Panc1 (cell line): ENCODE results near the gene PCDHA10. TPM values are rescaled to one million over a fixed set of nuclear protein-coding genes. Genes with fewer than 3 reads are reported as not detected.

Experiments used
- ATAC-seq: fragments of 200-7000 bp; cut with Tn5 transposase; 2 replicates; pipeline ENCODE4 v1.9.1; 2020; ENCODE audit warnings: mild to moderate bottlenecking, moderate library complexity
- BruUV-seq: library from RNA; stranded (reverse); fragments of 400-500 nt; replicated peaks from 2 replicates; lab custom pipeline; 2021; lab: Mats Ljungman, UMichigan
- CTCF ChIA-PET: fragments of 300-600 bp; sonication (Branson Sonifier 250); formaldehyde crosslinking; loops from one replicate; lab custom pipeline; 2022; ENCODE audit warnings: antibody characterized with exemption; lab: Charles Lee
- POLR2A ChIA-PET: fragments of 300-600 bp; sonication (Branson Sonifier 250); formaldehyde crosslinking; loops from one replicate; lab custom pipeline; 2022; ENCODE audit warnings: antibody characterized with exemption; lab: Charles Lee
- DNase-seq: peaks from one replicate; pipeline ENCODE4 v3.0.0-alpha.2; 2010; ENCODE audit warnings: low read depth, low spot score
- H3K27ac ChIP-seq: 2 replicates; pipeline ENCODE4 v1.5.1; 2011; ENCODE audit warnings: mild to moderate bottlenecking, low read length, inconsistent platforms
- H3K27me3 ChIP-seq: fragments of 200-500 bp; sonication (Bioruptor generic); 2 replicates; pipeline ENCODE4 v1.6.0; 2014; ENCODE audit warnings: low read length, inconsistent platforms; ENCODE audit not compliant: control insufficient read depth, insufficient read depth
- H3K36me3 ChIP-seq: fragments of 200-500 bp; sonication (Bioruptor generic); 2 replicates; pipeline ENCODE4 v1.5.1; 2014; ENCODE audit warnings: inconsistent platforms, mild to moderate bottlenecking, low read length, moderate library complexity; ENCODE audit not compliant: control insufficient read depth, insufficient read depth
- H3K4me1 ChIP-seq: 2 replicates; pipeline ENCODE4 v1.5.1; 2011; ENCODE audit warnings: inconsistent platforms, mild to moderate bottlenecking, low read length, moderate library complexity; ENCODE audit not compliant: control insufficient read depth, insufficient read depth
- H3K4me3 ChIP-seq, 2 experiments: 2 replicates each; pipeline ENCODE4 v1.5.1; 2011 to 2012; ENCODE audit warnings: low read depth in 2 of 2, low read length in 2 of 2, mild to moderate bottlenecking in 2 of 2, inconsistent platforms in 1 of 2, moderate library complexity in 1 of 2
- H3K9me3 ChIP-seq: fragments of 200-500 bp; sonication (Bioruptor generic); 2 replicates; pipeline ENCODE4 v1.5.1; 2014; ENCODE audit warnings: low read depth, mild to moderate bottlenecking, inconsistent platforms, low read length, moderate library complexity; ENCODE audit not compliant: control insufficient read depth, insufficient read depth
- CTCF ChIP-seq: fragments of 450-650 bp; IDR thresholded peaks from 2 replicates; pipeline ENCODE4 v1.5.1; 2017; ENCODE audit warnings: mild to moderate bottlenecking
- POLR2AphosphoS5 ChIP-seq: IDR thresholded peaks from 2 replicates; pipeline ENCODE4 v1.6.1; 2012; ENCODE audit warnings: mild to moderate bottlenecking, low read depth, low read length, moderate library complexity
- REST ChIP-seq, 2 experiments: IDR thresholded peaks; 2 replicates each; pipeline ENCODE4 v1.6.1; 2011 to 2012; ENCODE audit warnings: low read depth in 2 of 2, control low read depth in 1 of 2, low read length in 1 of 2, mild to moderate bottlenecking in 1 of 2, moderate library complexity in 1 of 2; ENCODE audit not compliant: insufficient read depth in 1 of 2
- SIN3A ChIP-seq: IDR thresholded peaks from 2 replicates; pipeline ENCODE4 v1.6.1; 2012; ENCODE audit warnings: low read depth, mild to moderate bottlenecking, low read length, moderate library complexity, borderline replicate concordance; ENCODE audit not compliant: insufficient read depth
- TCF7L2 ChIP-seq: IDR thresholded peaks from 2 replicates; pipeline ENCODE4 v1.6.1; 2011; ENCODE audit warnings: mild to moderate bottlenecking, low read depth, low read length, inconsistent platforms
- in situ Hi-C: cut with HindIII; loops from 2 replicates; pipeline ENCODE4 v1.10.0; 2016; ENCODE audit warnings: low sequenced_read_pairs, low pct_unique_long_range_greater_than_20kb
- intact Hi-C: fragments of 100-400 bp; cut with micrococcal nuclease; formaldehyde crosslinking; loops from one replicate; pipeline ENCODE4 v1.10.0; 2022; ENCODE audit not compliant: unreplicated experiment
- total RNA-seq: library from RNA; stranded (reverse); gene quantifications from one replicate; pipeline ENCODE4 v1.2.1, GENCODE V29; 2021; ENCODE audit not compliant: unreplicated experiment

PCDHA10 gene
- total RNA-seq, 1 experiment from 2014 or later = 0.33 TPM

GRCh38 chr5:140808889-140809291, 46.8 kb upstream of the PCDHA10 start:
- in situ Hi-C loops = no loop called here
- ATAC-seq (no peak), DNase-seq (no peak)
- Histone ChIP-seq H3K27me3 (no peaks in the 10 kb centered on the region), H3K27ac (no peak overlapping the region), H3K4me3 (no peak overlapping the region), H3K9me3 (peaks cover 3% of the 10 kb centered on the region; the same call in 1 of the 2 replicates), H3K36me3 (no peaks in the 10 kb centered on the region), H3K4me1 (no peaks in the 10 kb centered on the region)
- BruUV-seq = no TSS peak
- intact Hi-C loops = no loop called here
- CTCF ChIA-PET = no interaction called here
- TF ChIP-seq TCF7L2 (no peak), REST (IDR thresholded peaks at IDR 0.05; ENCODE audit: insufficient read depth in 1 of 2, low read depth in 2 of 2, low read length in 1 of 2) (no peak), SIN3A (no peak), POLR2AphosphoS5 (no peak), CTCF (no peak)
- POLR2A ChIA-PET = no interaction called here

- CTCF ChIA-PET = interaction anchor here (0.6 kb wide), 1 partner anchor 680 kb away, joined by 3 read pairs; no protein-coding TSS in a partner anchor
- DNase-seq = no peak
- BruUV-seq = no TSS peak
Measured at GRCh38 chr5:140821375-140822280, 34.1 kb upstream of the PCDHA10 start, which contains the start of gene PCDHA5. Gene PCDHA5 (plus strand): TSS chr5:140821613.

More at GRCh38 chr5:140821375-140822280, 34.1 kb upstream of the PCDHA10 start, which contains the start of gene PCDHA5:
- POLR2A ChIA-PET = no interaction called here
- Histone ChIP-seq H3K4me1 (no peaks in the 10 kb centered on the region), H3K27me3 (no peaks in the 10 kb centered on the region), H3K4me3 (no peak within 1 kb of the TSS), H3K27ac (no peak within 1 kb of the TSS), H3K36me3 (no peaks in the 10 kb centered on the region), H3K9me3 (0 out of 2 replicates have a peak, but pooled peaks cover 6% of the 10 kb centered on the region)
- no peak for ATAC-seq
- in situ Hi-C loops = no loop called here
- TF ChIP-seq POLR2AphosphoS5 (no peak), REST (IDR thresholded peaks at IDR 0.05; ENCODE audit: insufficient read depth in 1 of 2, low read depth in 2 of 2, low read length in 1 of 2) (no peak), TCF7L2 (no peak), CTCF (peak; percentile 51), SIN3A (no peak)
- intact Hi-C loops = no loop called here
